Measurements from ENCODE around the gene AP5B1.

DNA sequence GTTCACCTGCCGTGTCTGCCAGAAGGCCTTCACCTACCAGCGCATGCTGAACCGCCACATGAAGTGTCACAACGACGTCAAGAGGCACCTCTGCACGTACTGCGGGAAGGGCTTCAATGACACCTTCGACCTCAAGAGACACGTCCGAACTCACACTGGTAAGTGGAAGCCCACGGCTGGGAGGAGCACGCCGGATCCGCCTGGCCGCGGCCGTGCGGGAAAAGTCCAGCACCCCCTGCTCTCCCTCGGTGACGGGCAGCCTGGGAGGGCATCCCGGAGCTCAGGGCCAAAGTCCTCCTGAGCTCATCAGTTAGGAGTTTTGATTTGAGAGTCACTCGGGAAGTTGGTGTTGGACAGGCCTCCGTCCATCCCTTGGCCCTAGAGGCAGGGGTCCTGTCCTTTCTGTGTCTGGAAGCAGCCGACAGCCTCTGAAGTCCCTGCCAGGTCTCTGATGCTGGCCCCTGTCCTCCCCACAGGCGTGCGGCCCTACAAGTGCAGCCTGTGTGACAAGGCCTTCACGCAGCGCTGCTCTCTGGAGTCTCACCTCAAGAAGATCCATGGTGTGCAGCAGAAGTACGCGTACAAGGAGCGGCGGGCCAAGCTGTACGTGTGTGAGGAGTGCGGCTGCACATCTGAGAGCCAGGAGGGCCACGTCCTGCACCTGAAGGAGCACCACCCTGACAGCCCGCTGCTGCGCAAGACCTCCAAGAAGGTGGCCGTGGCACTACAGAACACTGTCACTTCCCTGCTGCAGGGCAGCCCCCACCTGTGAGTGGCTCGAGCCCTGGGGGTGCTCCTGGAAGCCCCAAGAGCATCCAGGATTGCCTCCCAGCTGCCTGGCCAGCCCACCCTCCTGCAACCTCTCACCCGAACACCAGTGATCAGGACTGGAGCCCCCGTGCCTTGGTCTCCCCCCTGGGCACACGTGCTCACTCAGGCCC lies 14.1 kb upstream of the AP5B1 start:
- TF ChIP-seq, protein P1, sequence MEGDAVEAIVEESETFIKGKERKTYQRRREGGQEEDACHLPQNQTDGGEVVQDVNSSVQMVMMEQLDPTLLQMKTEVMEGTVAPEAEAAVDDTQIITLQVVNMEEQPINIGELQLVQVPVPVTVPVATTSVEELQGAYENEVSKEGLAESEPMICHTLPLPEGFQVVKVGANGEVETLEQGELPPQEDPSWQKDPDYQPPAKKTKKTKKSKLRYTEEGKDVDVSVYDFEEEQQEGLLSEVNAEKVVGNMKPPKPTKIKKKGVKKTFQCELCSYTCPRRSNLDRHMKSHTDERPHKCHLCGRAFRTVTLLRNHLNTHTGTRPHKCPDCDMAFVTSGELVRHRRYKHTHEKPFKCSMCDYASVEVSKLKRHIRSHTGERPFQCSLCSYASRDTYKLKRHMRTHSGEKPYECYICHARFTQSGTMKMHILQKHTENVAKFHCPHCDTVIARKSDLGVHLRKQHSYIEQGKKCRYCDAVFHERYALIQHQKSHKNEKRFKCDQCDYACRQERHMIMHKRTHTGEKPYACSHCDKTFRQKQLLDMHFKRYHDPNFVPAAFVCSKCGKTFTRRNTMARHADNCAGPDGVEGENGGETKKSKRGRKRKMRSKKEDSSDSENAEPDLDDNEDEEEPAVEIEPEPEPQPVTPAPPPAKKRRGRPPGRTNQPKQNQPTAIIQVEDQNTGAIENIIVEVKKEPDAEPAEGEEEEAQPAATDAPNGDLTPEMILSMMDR (IDR thresholded peaks at IDR 0.05), result no peak
- TF ChIP-seq EZH2 (IDR thresholded peaks at IDR 0.05) (no peak), EZH2phosphoT487 (IDR thresholded peaks at IDR 0.05) (no peak)
